Endodermal cell (in vitro differentiated cells): ENCODE measurements around the gene SUGCT. TPM values are rescaled to one million over a fixed set of nuclear protein-coding genes. Genes with fewer than 3 reads are reported as not detected.

ENCODE experiments used
- DNase-seq: peaks from one replicate; pipeline ENCODE4 v3.0.0-alpha.2; 2017
- H3K27ac ChIP-seq: 2 replicates; pipeline ENCODE4 v1.5.1; 2013; ENCODE audit warnings: mild to moderate bottlenecking, low read depth, low read length, moderate library complexity
- H3K27me3 ChIP-seq: 2 replicates; pipeline ENCODE4 v1.6.1; 2013; ENCODE audit warnings: mild to moderate bottlenecking, low read length, moderate library complexity; ENCODE audit not compliant: insufficient read depth, control insufficient read depth, poor library complexity, severe bottlenecking
- H3K36me3 ChIP-seq: 2 replicates; pipeline ENCODE4 v1.7.0; 2013; ENCODE audit warnings: mild to moderate bottlenecking, low read length, moderate library complexity; ENCODE audit not compliant: control insufficient read depth, insufficient read depth
- H3K4me1 ChIP-seq: one replicate; pipeline ENCODE4 v1.7.0; 2013; ENCODE audit warnings: low read length; ENCODE audit not compliant: control insufficient read depth, insufficient read depth
- H3K4me3 ChIP-seq: 2 replicates; pipeline ENCODE4 v1.5.1; 2013; ENCODE audit warnings: mild to moderate bottlenecking, low read length, moderate library complexity
- H3K9ac ChIP-seq: 2 replicates; pipeline ENCODE4 v1.6.1; 2013; ENCODE audit warnings: mild to moderate bottlenecking, low read length, moderate library complexity; ENCODE audit not compliant: poor library complexity, severe bottlenecking; ENCODE audit errors: extremely low read depth
- H3K9me3 ChIP-seq: 2 replicates; pipeline ENCODE4 v1.6.1; 2013; ENCODE audit warnings: mild to moderate bottlenecking, low read length, moderate library complexity; ENCODE audit not compliant: control insufficient read depth
- H3K27ac Mint-ChIP-seq: 2 replicates; pipeline ENCODE4 v1.8.0; 2020; ENCODE audit warnings: mixed read lengths
- H3K27me3 Mint-ChIP-seq: 2 replicates; pipeline ENCODE4 v1.8.0; 2021; ENCODE audit warnings: mild to moderate bottlenecking, mixed read lengths; ENCODE audit not compliant: insufficient read depth
- H3K36me3 Mint-ChIP-seq: 2 replicates; pipeline ENCODE4 v1.8.0; 2020; ENCODE audit warnings: low read depth, mixed read lengths
- H3K4me1 Mint-ChIP-seq: 2 replicates; pipeline ENCODE4 v1.8.0; 2020; ENCODE audit warnings: mixed read lengths
- H3K4me3 Mint-ChIP-seq: 2 replicates; pipeline ENCODE4 v1.8.0; 2020; ENCODE audit warnings: mild to moderate bottlenecking, moderate library complexity, mixed read lengths
- H3K9me3 Mint-ChIP-seq: 2 replicates; pipeline ENCODE4 v1.8.0; 2020; ENCODE audit warnings: mild to moderate bottlenecking, mixed read lengths
- WGBS, 2 experiments: methylation state at CpG; one replicate each; pipeline versions ENCODE4 v1.1.5 to v1.1.7; 2013; ENCODE audit warnings: missing lambda C conversion rate in 2 of 2, mixed read lengths in 1 of 2; ENCODE audit not compliant: insufficient coverage in 1 of 2, insufficient read length in 1 of 2; 5-methylcytosine and 5-hydroxymethylcytosine counted together
- total RNA-seq, 2 donors: library from RNA; stranded (reverse); fragmentation: NEBNext Ultra II Directional in 1 of 2; extraction: Animal tissue kit (Norgen Biotek cat#: 25700) in 1 of 2; gene quantifications; 2 replicates in 1 of 2; 3 replicates in 1 of 2; pipeline ENCODE4 v1.2.1, GENCODE V29; 2021
- TF ChIP-seq, protein P1 (sequence below): fragments of 200-600 bp; sonication (generic); conservative IDR thresholded peaks from 2 replicates; pipeline ENCODE4 v1.5.0; 2021; ENCODE audit warnings: antibody characterized with exemption, mild to moderate bottlenecking

SUGCT gene
- total RNA-seq, 2 donors from 2014 or later = 3.6 to 3.9 TPM

DNA sequence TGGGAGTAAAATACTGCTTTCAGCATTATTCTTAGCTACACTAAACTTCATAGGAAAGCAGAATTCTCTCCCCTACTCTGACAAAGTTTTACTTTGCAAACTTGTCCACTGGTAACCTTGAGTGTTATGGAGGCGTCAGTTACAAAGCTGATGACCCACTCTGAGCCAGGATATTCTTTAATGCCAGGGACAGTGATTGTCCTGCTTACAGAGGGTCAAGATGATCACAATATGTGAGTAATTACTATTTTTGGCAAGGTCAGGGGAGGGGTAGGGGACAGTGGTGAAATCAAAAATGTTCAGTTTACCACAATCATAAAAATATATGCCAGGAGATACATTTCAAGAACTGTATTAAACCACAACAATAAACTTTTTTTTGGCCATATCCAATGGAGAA, 520.6 kb downstream of the SUGCT start:
- H3K36me3 ChIP-seq = no peaks in the 10 kb centered on the region
- Mint-ChIP-seq H3K9me3 (no peaks in the 10 kb centered on the region), H3K4me1 (peaks cover 4% of the 10 kb centered on the region), H3K36me3 (no peaks in the 10 kb centered on the region), H3K27ac (no peak overlapping the region), H3K27me3 (no peaks in the 10 kb centered on the region), H3K4me3 (no peak overlapping the region)
- 95 to 100% methylated on average over 1 of the region's 1 CpG for WGBS, 2 experiments
- no peak overlapping the region for H3K9ac ChIP-seq
- TF ChIP-seq, protein P1, sequence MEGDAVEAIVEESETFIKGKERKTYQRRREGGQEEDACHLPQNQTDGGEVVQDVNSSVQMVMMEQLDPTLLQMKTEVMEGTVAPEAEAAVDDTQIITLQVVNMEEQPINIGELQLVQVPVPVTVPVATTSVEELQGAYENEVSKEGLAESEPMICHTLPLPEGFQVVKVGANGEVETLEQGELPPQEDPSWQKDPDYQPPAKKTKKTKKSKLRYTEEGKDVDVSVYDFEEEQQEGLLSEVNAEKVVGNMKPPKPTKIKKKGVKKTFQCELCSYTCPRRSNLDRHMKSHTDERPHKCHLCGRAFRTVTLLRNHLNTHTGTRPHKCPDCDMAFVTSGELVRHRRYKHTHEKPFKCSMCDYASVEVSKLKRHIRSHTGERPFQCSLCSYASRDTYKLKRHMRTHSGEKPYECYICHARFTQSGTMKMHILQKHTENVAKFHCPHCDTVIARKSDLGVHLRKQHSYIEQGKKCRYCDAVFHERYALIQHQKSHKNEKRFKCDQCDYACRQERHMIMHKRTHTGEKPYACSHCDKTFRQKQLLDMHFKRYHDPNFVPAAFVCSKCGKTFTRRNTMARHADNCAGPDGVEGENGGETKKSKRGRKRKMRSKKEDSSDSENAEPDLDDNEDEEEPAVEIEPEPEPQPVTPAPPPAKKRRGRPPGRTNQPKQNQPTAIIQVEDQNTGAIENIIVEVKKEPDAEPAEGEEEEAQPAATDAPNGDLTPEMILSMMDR = no peak
- no peaks in the 10 kb centered on the region for H3K27me3 ChIP-seq
- H3K9me3 ChIP-seq = no peaks in the 10 kb centered on the region
- no peak for DNase-seq
- no peak overlapping the region for H3K27ac ChIP-seq
- H3K4me3 ChIP-seq = no peak overlapping the region
- peaks cover 4% of the 10 kb centered on the region for H3K4me1 ChIP-seq

DNA sequence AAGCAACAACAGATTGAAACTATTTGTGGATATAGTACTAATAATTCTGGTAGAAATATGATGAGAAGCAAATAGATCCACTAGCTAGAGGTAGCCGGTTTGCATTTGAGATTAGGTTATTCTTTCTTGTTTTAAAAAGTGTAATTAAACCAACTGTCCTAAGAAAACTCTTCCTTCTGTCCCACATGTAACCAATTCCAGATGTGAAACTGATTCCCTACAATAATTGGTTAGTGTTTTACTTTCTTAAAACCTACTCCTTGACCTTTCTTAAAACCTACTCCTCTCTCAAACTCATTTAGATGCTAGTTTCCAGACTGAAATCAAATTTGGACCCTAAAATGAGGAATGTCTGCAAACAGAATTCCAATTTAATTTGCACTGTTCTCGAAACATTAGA, 521.5 kb downstream of the SUGCT start:
- TF ChIP-seq, protein P1 = no peak
- Histone ChIP-seq H3K4me1 (peaks cover 4% of the 10 kb centered on the region), H3K9me3 (no peaks in the 10 kb centered on the region), H3K36me3 (no peaks in the 10 kb centered on the region), H3K4me3 (no peak overlapping the region), H3K9ac (no peak overlapping the region), H3K27me3 (no peaks in the 10 kb centered on the region), H3K27ac (no peak overlapping the region)
- Mint-ChIP-seq H3K27ac (no peak overlapping the region), H3K27me3 (no peaks in the 10 kb centered on the region), H3K4me1 (peaks cover 4% of the 10 kb centered on the region), H3K9me3 (no peaks in the 10 kb centered on the region), H3K4me3 (no peak overlapping the region), H3K36me3 (no peaks in the 10 kb centered on the region)
- 92 to 100% methylated on average over 1 to 2 of the region's 2 CpGs for WGBS, 2 experiments
- no peak for DNase-seq

DNA sequence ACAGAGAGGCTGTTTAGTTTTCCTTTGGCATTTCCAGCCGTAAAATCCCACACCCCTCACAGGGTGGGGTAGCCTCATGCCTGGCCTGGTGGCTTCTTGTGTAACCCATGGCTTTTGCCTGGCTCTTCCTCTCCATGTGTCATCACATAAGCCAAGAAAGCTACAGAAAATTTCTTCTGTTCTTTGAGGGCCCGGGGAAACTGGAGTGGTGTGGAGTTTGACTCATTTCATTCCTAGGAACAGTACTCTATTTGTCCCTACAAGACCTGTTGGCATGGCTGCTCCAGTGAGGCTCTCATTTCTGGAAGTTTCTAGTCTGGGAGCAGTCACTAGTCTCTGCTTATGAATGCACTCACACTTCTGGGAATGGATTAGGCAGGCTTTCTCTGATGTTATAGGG, 523.9 kb downstream of the SUGCT start:
- WGBS, 2 experiments = 98 to 100% methylated on average over 2 of the region's 2 CpGs
- no peaks in the 10 kb centered on the region for H3K27me3 ChIP-seq
- H3K27ac Mint-ChIP-seq = no peak overlapping the region
- H3K27me3 Mint-ChIP-seq = no peaks in the 10 kb centered on the region
- DNase-seq = no peak
- H3K9me3 Mint-ChIP-seq = no peaks in the 10 kb centered on the region
- no peaks in the 10 kb centered on the region for H3K4me1 Mint-ChIP-seq
- H3K4me1 ChIP-seq = peaks cover under 1% of the 10 kb centered on the region
- no peaks in the 10 kb centered on the region for H3K9me3 ChIP-seq
- H3K4me3 ChIP-seq = no peak overlapping the region
- no peak overlapping the region for H3K27ac ChIP-seq
- H3K36me3 ChIP-seq = no peaks in the 10 kb centered on the region
- TF ChIP-seq, protein P1 = no peak
- no peak overlapping the region for H3K4me3 Mint-ChIP-seq
- no peaks in the 10 kb centered on the region for H3K36me3 Mint-ChIP-seq
- H3K9ac ChIP-seq = no peak overlapping the region
